ENCODE data around the gene DEGS2. TPM values are rescaled to one million over a fixed set of nuclear protein-coding genes. Genes with fewer than 3 reads are reported as not detected.
A peak's percentile ranks its signal among the peaks of the same experiment; 100 is the strongest.

The DEGS2 gene
- total RNA-seq, 1 donor from 2014 or later: not detected

GRCh38 chr14:100144996-100145646 is 14.3 kb downstream of the DEGS2 start:
- intact Hi-C loops (cut with micrococcal nuclease): no loop called here
- H3K4me1 ChIP-seq: peaks cover 47% of the 10 kb centered on the region
- H3K9me3 ChIP-seq (replicated peaks): no peaks in the 10 kb centered on the region
- peak overlapping the region; percentile 42 for H3K27ac ChIP-seq (replicated peaks)
- no peaks in the 10 kb centered on the region for H3K36me3 ChIP-seq
- H3K27me3 ChIP-seq (ENCODE audit: low read depth): peaks cover 8% of the 10 kb centered on the region
- no peak for DNase-seq
- TF ChIP-seq, protein P1, sequence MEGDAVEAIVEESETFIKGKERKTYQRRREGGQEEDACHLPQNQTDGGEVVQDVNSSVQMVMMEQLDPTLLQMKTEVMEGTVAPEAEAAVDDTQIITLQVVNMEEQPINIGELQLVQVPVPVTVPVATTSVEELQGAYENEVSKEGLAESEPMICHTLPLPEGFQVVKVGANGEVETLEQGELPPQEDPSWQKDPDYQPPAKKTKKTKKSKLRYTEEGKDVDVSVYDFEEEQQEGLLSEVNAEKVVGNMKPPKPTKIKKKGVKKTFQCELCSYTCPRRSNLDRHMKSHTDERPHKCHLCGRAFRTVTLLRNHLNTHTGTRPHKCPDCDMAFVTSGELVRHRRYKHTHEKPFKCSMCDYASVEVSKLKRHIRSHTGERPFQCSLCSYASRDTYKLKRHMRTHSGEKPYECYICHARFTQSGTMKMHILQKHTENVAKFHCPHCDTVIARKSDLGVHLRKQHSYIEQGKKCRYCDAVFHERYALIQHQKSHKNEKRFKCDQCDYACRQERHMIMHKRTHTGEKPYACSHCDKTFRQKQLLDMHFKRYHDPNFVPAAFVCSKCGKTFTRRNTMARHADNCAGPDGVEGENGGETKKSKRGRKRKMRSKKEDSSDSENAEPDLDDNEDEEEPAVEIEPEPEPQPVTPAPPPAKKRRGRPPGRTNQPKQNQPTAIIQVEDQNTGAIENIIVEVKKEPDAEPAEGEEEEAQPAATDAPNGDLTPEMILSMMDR (IDR thresholded peaks at IDR 0.05; ENCODE audit: borderline replicate concordance): no peak
- no peak overlapping the region for H3K4me3 ChIP-seq

- TF ChIP-seq, protein P1 (IDR thresholded peaks at IDR 0.05; ENCODE audit: borderline replicate concordance): no peak
- Histone ChIP-seq H3K27ac (replicated peaks) (peak overlapping the region; percentile 42), H3K4me1 (peaks cover 47% of the 10 kb centered on the region), H3K4me3 (no peak overlapping the region), H3K36me3 (no peaks in the 10 kb centered on the region), H3K9me3 (replicated peaks) (no peaks in the 10 kb centered on the region), H3K27me3 (ENCODE audit: low read depth) (peaks cover 3% of the 10 kb centered on the region)
- intact Hi-C loops (cut with micrococcal nuclease): no loop called here
- no peak for DNase-seq
Observed at GRCh38 chr14:100144645-100144995, 14.8 kb downstream of the DEGS2 start.

GRCh38 chr14:100143934-100144333 is 15.5 kb downstream of the DEGS2 start:
- H3K27ac ChIP-seq (replicated peaks): no peak overlapping the region
- intact Hi-C loops (cut with micrococcal nuclease): no loop called here
- H3K9me3 ChIP-seq (replicated peaks): no peaks in the 10 kb centered on the region
- DNase-seq: no peak
- H3K4me1 ChIP-seq: peaks cover 47% of the 10 kb centered on the region
- no peak overlapping the region for H3K4me3 ChIP-seq
- TF ChIP-seq, protein P1 (IDR thresholded peaks at IDR 0.05; ENCODE audit: borderline replicate concordance): no peak
- no peaks in the 10 kb centered on the region for H3K27me3 ChIP-seq (ENCODE audit: low read depth)
- no peaks in the 10 kb centered on the region for H3K36me3 ChIP-seq

DNA sequence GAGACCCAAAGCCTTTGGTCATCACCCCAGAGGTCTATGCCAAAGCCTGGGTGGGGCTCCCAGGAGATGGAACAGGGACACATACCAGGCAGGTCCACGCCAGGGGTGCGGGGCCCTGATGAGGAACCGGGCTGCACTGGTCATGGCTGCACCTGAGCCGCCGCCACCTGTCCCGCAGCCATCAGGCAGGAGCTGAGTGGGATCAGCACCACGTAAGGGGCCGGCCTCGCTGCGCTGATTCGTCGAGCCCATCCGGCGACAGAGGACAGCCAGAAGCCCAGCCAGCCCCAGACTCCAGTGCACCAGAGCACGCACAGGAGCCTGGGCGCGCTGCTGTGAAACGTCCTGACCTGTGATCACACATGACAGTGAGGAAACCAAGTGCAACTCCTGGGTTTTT is 15.9 kb downstream of the DEGS2 start:
- TF ChIP-seq, protein P1 (IDR thresholded peaks at IDR 0.05; ENCODE audit: borderline replicate concordance): no peak
- Histone ChIP-seq H3K4me3 (no peak overlapping the region), H3K4me1 (peaks cover 47% of the 10 kb centered on the region), H3K27me3 (ENCODE audit: low read depth) (no peaks in the 10 kb centered on the region), H3K27ac (replicated peaks) (no peak overlapping the region), H3K9me3 (replicated peaks) (no peaks in the 10 kb centered on the region), H3K36me3 (no peaks in the 10 kb centered on the region)
- intact Hi-C loops (cut with micrococcal nuclease): no loop called here
- no peak for DNase-seq

- Histone ChIP-seq H3K4me3 (peak overlapping the region; percentile 20), H3K4me1 (peaks cover 47% of the 10 kb centered on the region), H3K36me3 (no peaks in the 10 kb centered on the region), H3K27ac (replicated peaks) (peak overlapping the region; percentile 76), H3K9me3 (replicated peaks) (no peaks in the 10 kb centered on the region), H3K27me3 (ENCODE audit: low read depth) (no peaks in the 10 kb centered on the region)
- intact Hi-C loops (cut with micrococcal nuclease): no loop called here
- peak; percentile 51 for DNase-seq
- TF ChIP-seq, protein P1 (IDR thresholded peaks at IDR 0.05; ENCODE audit: borderline replicate concordance): no peak
Observed at GRCh38 chr14:100142073-100143040, 17.1 kb downstream of the DEGS2 start.
